GM18505 (cell line): Measurements from ENCODE around the gene ZDHHC14.

ENCODE experiments used
- ATAC-seq: cut with Tn5 transposase; IDR thresholded peaks from one replicate; pipeline ENCODE4 v1.9.1; 2021; ENCODE audit not compliant: unreplicated experiment
- POLR2A ChIP-seq: IDR thresholded peaks from 4 replicates; pipeline ENCODE4 v1.6.1; 2011; ENCODE audit warnings: borderline replicate concordance; ENCODE audit not compliant: insufficient read depth, insufficient read length; ENCODE audit errors: extremely low read depth

ZDHHC14 gene

DNA sequence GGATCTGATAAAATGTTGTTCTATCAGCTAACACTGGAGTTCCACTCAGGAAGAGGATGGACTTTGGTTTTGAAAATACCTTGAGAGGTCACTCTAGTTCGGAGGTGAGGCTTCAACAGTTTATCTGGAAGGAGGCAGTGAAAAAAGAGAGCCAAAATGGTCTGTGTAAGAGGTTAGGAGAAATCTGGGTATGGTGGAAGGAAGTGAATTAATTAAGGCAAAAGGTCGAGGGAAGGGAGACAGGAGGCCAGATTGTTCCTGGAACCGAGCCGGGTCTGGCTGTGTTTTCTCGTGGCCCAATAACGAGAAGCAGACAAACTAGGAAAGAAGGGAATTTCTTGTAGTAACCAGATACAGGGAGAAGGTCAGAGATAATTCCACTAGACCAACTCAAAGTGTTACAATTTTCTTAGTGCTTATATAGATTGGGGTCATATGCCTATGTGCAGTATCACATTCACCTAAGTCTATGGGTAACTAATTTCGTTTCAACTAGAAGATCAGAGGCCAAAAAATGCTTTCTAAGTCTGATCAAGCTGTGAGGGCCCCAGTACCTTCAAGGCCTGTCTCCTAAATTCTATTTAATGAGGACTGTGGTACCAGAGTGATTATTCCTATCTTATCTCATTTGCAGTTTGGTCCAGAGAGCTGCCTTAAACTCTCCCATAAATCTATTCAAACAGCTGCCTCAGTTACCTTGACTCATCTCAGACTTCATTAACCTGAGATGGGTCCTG is 346.1 kb downstream of the ZDHHC14 start:
- TF ChIP-seq POLR2A: no peak
- no peak for ATAC-seq
